DOHH2 (cell line): ENCODE data around the gene PCDHGC5.

Experiments
- CTCF ChIP-seq: fragments of 200-600 bp; sonication (generic); IDR thresholded peaks from one replicate; pipeline ENCODE4 v1.5.1; 2014; ENCODE audit warnings: antibody characterized with exemption, mild to moderate bottlenecking, low read depth, low read length; ENCODE audit not compliant: poor library complexity, severe bottlenecking
- EZH2phosphoT487 ChIP-seq: fragments of 200-600 bp; sonication (generic); IDR thresholded peaks from 2 replicates; pipeline ENCODE4 v1.6.1; 2017; ENCODE audit warnings: borderline replicate concordance, mild to moderate bottlenecking, antibody characterized with exemption, low read length, moderate library complexity, mixed read lengths

DNA sequence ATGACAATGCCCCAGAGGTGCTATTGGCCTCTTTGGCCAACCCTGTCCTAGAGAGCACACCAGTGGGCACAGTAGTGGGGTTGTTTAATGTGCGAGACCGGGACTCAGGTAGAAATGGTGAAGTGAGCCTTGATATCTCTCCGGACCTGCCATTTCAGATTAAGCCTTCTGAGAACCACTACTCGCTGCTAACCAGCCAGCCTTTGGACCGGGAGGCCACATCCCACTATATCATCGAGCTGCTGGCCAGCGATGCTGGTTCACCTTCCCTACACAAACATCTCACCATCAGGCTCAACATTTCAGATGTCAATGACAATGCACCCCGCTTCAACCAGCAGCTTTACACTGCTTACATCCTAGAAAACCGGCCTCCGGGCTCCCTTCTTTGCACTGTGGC is 1.4 kb downstream of the PCDHGC5 start:
- TF ChIP-seq CTCF, result no peak
- no peak for TF ChIP-seq EZH2phosphoT487
